GM19351 (cell line): ENCODE data around the gene GNPDA2.

Experiments used
- ATAC-seq: cut with Tn5 transposase; IDR thresholded peaks from one replicate; pipeline ENCODE4 v1.9.1; 2021; ENCODE audit warnings: mild to moderate bottlenecking, moderate library complexity; ENCODE audit not compliant: unreplicated experiment

The GNPDA2 gene

GRCh38 chr4:44679060-44679459, 47.3 kb downstream of the GNPDA2 start:
- no peak for ATAC-seq

- ATAC-seq: peak; percentile 90
Measured at GRCh38 chr4:44678094-44679041, 48.0 kb downstream of the GNPDA2 start, which contains the start of gene GUF1. TSS of gene GUF1 (plus strand) at chr4:44678420. CDS start at chr4:44678623, 203 bp downstream.

- no peak for ATAC-seq
Measured at GRCh38 chr4:44675366-44675765, 51.0 kb downstream of the GNPDA2 start.

GRCh38 chr4:44674471-44674870, 51.9 kb downstream of the GNPDA2 start:
- ATAC-seq: no peak

GRCh38 chr4:44671636-44672035, 54.7 kb downstream of the GNPDA2 start:
- no peak for ATAC-seq

GRCh38 chr4:44670506-44671199, 55.7 kb downstream of the GNPDA2 start:
- ATAC-seq: no peak

- no peak for ATAC-seq
Measured at GRCh38 chr4:44668526-44668925, 57.8 kb downstream of the GNPDA2 start.

GRCh38 chr4:44663539-44664263, 62.7 kb downstream of the GNPDA2 start:
- no peak for ATAC-seq

GRCh38 chr4:44662623-44663005, 63.7 kb downstream of the GNPDA2 start:
- peak; percentile 85 for ATAC-seq

- ATAC-seq: peak; percentile 6
Measured at GRCh38 chr4:44661940-44662622, 64.3 kb downstream of the GNPDA2 start.

GRCh38 chr4:44660396-44660795, 66.0 kb downstream of the GNPDA2 start:
- ATAC-seq: no peak

- no peak for ATAC-seq
Measured at GRCh38 chr4:44652002-44652401, 74.4 kb downstream of the GNPDA2 start.
